Neural progenitor cell (in vitro differentiated cells): Measurements from ENCODE around the gene CCL3.
"Not testable (repeated sequence)": the region's sequence is repeated elsewhere in the genome, so short reads cannot be mapped to it uniquely, and the experiment has no call there.

Experiments used
- EZH2phosphoT487 ChIP-seq: fragments of 200-600 bp; sonication (generic); IDR thresholded peaks from 2 replicates; pipeline ENCODE4 v1.6.1; 2017; ENCODE audit warnings: antibody characterized with exemption
- TF ChIP-seq, protein P1 (sequence below): fragments of 200-600 bp; sonication (generic); IDR thresholded peaks from 2 replicates; pipeline ENCODE4 v1.5.1; 2017; ENCODE audit warnings: antibody characterized with exemption, mild to moderate bottlenecking

DNA sequence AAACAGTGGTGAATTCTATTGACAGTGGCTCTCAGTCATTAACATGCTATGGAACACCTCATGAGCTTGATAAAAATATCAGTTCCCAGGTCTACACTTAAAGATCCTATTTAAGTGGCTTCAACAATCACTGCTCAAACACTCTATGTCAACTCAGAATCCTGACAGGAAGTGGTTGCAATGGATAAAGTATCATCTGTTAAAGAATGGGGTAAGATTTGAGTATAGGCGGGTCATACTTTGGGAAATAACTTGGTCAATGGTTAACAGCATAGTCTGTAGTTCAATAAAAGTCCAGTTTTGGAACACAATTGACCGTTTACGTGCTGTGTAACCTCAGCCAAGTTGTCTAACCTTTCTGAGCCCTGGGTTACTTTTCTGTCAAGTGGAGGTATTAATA lies 2.5 kb downstream of the CCL3 start:
- TF ChIP-seq EZH2phosphoT487 = not testable (repeated sequence)
- TF ChIP-seq, protein P1, sequence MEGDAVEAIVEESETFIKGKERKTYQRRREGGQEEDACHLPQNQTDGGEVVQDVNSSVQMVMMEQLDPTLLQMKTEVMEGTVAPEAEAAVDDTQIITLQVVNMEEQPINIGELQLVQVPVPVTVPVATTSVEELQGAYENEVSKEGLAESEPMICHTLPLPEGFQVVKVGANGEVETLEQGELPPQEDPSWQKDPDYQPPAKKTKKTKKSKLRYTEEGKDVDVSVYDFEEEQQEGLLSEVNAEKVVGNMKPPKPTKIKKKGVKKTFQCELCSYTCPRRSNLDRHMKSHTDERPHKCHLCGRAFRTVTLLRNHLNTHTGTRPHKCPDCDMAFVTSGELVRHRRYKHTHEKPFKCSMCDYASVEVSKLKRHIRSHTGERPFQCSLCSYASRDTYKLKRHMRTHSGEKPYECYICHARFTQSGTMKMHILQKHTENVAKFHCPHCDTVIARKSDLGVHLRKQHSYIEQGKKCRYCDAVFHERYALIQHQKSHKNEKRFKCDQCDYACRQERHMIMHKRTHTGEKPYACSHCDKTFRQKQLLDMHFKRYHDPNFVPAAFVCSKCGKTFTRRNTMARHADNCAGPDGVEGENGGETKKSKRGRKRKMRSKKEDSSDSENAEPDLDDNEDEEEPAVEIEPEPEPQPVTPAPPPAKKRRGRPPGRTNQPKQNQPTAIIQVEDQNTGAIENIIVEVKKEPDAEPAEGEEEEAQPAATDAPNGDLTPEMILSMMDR = not testable (repeated sequence)
